ENCODE data around the gene FAM151A.

DNA sequence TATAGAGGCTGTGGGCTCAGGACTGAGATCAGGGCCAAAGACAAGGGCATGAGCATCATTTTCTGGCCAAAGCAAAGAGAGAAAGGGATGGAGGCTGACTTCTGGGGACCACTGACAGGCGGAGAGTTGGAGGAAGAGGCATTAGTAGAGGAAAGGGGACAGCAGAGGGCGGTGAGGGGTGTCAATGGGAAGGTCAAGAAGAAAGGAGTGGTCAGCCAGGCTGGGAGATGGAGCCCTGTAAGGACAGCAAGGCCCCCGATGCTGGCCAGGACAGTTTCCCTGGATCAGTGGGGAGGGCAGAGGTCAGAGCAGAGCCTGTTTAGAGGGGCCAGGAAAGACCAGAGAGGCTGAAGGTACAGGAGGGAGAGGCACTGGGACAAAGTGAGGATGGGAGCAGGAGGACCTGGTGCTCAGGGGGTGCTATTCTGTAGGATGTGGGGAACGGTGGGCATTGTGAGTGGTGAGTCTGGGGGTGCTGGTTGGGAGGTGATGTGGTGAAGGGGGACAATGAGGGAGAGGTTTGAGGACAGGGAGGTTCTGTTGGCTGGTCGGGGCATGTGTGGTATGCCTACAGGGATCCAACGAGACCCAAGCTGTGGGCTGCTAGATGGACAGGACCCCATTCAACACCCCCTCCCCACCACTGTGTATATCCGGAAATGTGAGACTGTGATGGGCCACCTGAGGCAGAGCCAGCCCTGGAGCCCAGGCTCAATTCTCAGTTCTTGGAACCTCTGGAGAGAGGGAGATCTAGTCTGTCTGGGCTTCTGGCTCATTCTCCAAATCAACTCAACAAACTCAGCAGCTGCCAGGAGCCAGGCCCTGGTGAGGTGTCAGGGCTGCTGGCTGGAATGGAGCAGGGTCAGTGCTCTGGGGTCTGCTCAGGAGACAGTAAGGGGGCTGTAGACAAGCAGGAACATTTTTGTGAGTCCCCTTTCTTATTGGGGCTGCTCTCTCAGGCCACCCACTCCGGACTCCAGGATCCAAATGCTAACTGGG is 1.4 kb upstream of the FAM151A start:
- TF ChIP-seq, protein P1, sequence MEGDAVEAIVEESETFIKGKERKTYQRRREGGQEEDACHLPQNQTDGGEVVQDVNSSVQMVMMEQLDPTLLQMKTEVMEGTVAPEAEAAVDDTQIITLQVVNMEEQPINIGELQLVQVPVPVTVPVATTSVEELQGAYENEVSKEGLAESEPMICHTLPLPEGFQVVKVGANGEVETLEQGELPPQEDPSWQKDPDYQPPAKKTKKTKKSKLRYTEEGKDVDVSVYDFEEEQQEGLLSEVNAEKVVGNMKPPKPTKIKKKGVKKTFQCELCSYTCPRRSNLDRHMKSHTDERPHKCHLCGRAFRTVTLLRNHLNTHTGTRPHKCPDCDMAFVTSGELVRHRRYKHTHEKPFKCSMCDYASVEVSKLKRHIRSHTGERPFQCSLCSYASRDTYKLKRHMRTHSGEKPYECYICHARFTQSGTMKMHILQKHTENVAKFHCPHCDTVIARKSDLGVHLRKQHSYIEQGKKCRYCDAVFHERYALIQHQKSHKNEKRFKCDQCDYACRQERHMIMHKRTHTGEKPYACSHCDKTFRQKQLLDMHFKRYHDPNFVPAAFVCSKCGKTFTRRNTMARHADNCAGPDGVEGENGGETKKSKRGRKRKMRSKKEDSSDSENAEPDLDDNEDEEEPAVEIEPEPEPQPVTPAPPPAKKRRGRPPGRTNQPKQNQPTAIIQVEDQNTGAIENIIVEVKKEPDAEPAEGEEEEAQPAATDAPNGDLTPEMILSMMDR (IDR thresholded peaks at IDR 0.05), result no peak
- TF ChIP-seq POLR2A (IDR thresholded peaks at IDR 0.05), result no peak

All from adrenal gland (tissue), 5 donors.